ENCODE measurements around the gene PDGFA.

DNA sequence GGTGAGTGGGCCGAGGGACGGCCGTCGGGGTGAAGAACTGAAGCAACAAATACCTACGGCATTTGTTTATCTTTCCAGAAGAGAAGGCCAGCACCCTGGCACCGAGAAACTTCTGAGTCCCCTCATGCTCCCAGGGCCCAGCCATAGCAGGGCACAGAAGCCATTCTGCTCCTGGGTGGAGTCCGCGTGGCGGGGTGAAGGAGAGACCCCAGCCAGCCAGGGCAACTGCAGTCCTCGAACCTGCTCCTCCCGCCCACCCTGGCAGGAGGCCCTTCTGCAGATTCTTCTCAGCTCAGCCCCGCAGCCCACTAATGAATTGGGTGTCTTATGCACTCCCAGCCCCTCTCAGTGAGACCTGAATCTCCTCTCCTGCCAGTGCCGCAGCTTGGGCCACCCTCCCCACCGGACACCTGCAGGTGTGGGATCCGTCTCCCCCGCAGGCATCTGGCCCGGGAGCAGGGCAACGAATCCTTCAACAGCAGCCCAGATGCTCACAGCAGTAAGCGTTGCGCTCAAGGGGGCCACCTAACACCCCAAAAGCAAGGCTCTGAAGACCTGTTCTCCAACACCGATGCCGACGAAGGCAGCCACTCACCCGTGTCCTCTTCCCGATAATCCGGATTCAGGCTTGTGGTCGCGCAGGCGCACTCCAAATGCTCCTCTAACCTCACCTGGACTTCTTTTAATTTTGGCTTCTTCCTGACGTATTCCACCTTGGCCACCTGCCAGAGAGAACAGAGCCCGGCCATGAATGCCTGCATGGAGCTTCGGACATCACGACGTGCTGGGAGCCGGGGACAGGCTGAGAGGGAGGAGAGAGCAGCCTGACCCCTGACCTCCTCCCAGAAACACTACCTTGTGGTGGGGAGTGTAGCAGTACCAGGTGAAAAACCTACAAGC is 18.9 kb downstream of the PDGFA start:
- TF ChIP-seq, protein P1, sequence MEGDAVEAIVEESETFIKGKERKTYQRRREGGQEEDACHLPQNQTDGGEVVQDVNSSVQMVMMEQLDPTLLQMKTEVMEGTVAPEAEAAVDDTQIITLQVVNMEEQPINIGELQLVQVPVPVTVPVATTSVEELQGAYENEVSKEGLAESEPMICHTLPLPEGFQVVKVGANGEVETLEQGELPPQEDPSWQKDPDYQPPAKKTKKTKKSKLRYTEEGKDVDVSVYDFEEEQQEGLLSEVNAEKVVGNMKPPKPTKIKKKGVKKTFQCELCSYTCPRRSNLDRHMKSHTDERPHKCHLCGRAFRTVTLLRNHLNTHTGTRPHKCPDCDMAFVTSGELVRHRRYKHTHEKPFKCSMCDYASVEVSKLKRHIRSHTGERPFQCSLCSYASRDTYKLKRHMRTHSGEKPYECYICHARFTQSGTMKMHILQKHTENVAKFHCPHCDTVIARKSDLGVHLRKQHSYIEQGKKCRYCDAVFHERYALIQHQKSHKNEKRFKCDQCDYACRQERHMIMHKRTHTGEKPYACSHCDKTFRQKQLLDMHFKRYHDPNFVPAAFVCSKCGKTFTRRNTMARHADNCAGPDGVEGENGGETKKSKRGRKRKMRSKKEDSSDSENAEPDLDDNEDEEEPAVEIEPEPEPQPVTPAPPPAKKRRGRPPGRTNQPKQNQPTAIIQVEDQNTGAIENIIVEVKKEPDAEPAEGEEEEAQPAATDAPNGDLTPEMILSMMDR (IDR thresholded peaks at IDR 0.05): no peak
- no peak for TF ChIP-seq POLR2A (IDR thresholded peaks at IDR 0.05)
